Measurements from ENCODE around the gene DIP2C.

DIP2C gene

GRCh38 chr10:510415-510881 is 179.0 kb downstream of the DIP2C start:
- DNase-seq, result no peak

- no peak for DNase-seq
Observed at GRCh38 chr10:509361-510102, 179.9 kb downstream of the DIP2C start.

GRCh38 chr10:508726-509125 is 180.7 kb downstream of the DIP2C start:
- DNase-seq, result no peak

- DNase-seq, result no peak
Observed at GRCh38 chr10:507908-508444, 181.5 kb downstream of the DIP2C start.

- DNase-seq, result no peak
Observed at GRCh38 chr10:507355-507699, 182.1 kb downstream of the DIP2C start.

GRCh38 chr10:506451-507354 is 182.8 kb downstream of the DIP2C start:
- DNase-seq, result peak; percentile 27

GRCh38 chr10:505419-505818 is 184.0 kb downstream of the DIP2C start:
- peak; percentile 91 for DNase-seq

- no peak for DNase-seq
Observed at GRCh38 chr10:504806-505205, 184.7 kb downstream of the DIP2C start.

GRCh38 chr10:504121-504611 is 185.3 kb downstream of the DIP2C start:
- no peak for DNase-seq

GRCh38 chr10:501596-501995 is 187.9 kb downstream of the DIP2C start:
- DNase-seq, result no peak

- no peak for DNase-seq
Observed at GRCh38 chr10:500876-501275, 188.6 kb downstream of the DIP2C start.

- no peak for DNase-seq
Observed at GRCh38 chr10:499991-500390, 189.5 kb downstream of the DIP2C start.

GRCh38 chr10:498760-499435 is 190.6 kb downstream of the DIP2C start:
- DNase-seq, result no peak

GRCh38 chr10:497898-498451 is 191.5 kb downstream of the DIP2C start:
- DNase-seq, result no peak

GRCh38 chr10:497289-497688 is 192.2 kb downstream of the DIP2C start:
- DNase-seq, result no peak

GRCh38 chr10:494556-494955 is 194.9 kb downstream of the DIP2C start:
- no peak for DNase-seq

GRCh38 chr10:494149-494542 is 195.3 kb downstream of the DIP2C start:
- no peak for DNase-seq

GRCh38 chr10:493391-494148 is 195.9 kb downstream of the DIP2C start:
- DNase-seq, result no peak

GRCh38 chr10:492836-493235 is 196.6 kb downstream of the DIP2C start:
- no peak for DNase-seq

GRCh38 chr10:491667-492424 is 197.6 kb downstream of the DIP2C start:
- no peak for DNase-seq

- DNase-seq, result no peak
Observed at GRCh38 chr10:490891-491571, 198.4 kb downstream of the DIP2C start.

Measured in NCI-H146 (cell line).